Keratinocyte (primary cell): ENCODE data around the gene RSPRY1. TPM values are rescaled to one million over a fixed set of nuclear protein-coding genes. Genes with fewer than 3 reads are reported as not detected.
A peak's percentile ranks its signal among the peaks of the same experiment; 100 is the strongest.

Experiments used
- DNase-seq: peaks from one replicate; pipeline ENCODE4 v3.0.0-alpha.2; 2011; ENCODE audit warnings: low read depth, missing footprints, low spot score
- FAIRE-seq: peaks from 2 replicates; lab custom pipeline; 2011; peaks lifted over from hg19 to GRCh38; lab: Jason Lieb, UNC
- H2AFZ ChIP-seq: 2 replicates; pipeline ENCODE4 v1.6.0; 2012; ENCODE audit warnings: low read length, control low read depth, inconsistent platforms; ENCODE audit not compliant: control insufficient read depth
- H3K27ac ChIP-seq: 2 replicates; pipeline ENCODE4 v1.5.1; 2011; ENCODE audit warnings: low read length; ENCODE audit not compliant: control insufficient read depth, insufficient read depth
- H3K27me3 ChIP-seq: 3 replicates; pipeline ENCODE4 v1.6.0; 2011; ENCODE audit warnings: low read length; ENCODE audit not compliant: control insufficient read depth, insufficient read depth; ENCODE audit errors: extremely low read depth
- H3K36me3 ChIP-seq, 2 experiments: 2 replicates in 1 of 2; 3 replicates in 1 of 2; pipeline ENCODE4 v1.5.1; 2011; ENCODE audit warnings: low read length in 2 of 2, mild to moderate bottlenecking in 1 of 2; ENCODE audit not compliant: control insufficient read depth in 2 of 2, insufficient read depth in 2 of 2; ENCODE audit errors: extremely low read depth in 1 of 2
- H3K4me1 ChIP-seq: 3 replicates; pipeline ENCODE4 v1.5.1; 2011; ENCODE audit warnings: low read length; ENCODE audit not compliant: control insufficient read depth, insufficient read depth; ENCODE audit errors: extremely low read depth
- H3K4me2 ChIP-seq: 3 replicates; pipeline ENCODE4 v1.6.0; 2011; ENCODE audit warnings: low read depth, low read length; ENCODE audit not compliant: control insufficient read depth, insufficient read depth; ENCODE audit errors: extremely low read depth
- H3K4me3 ChIP-seq, 3 experiments: fragments of 200-600 bp in 1 of 3; sonication (generic) in 1 of 3; 2 replicates in 2 of 3; 3 replicates in 1 of 3; pipeline ENCODE4 v1.5.1; 2011 to 2016; ENCODE audit warnings: low read length in 3 of 3, mild to moderate bottlenecking in 3 of 3, control low read depth in 2 of 3, inconsistent platforms in 1 of 3, low read depth in 1 of 3, mixed read lengths in 1 of 3, mixed run types in 1 of 3, moderate library complexity in 1 of 3; ENCODE audit not compliant: control insufficient read depth in 2 of 3, insufficient read depth in 2 of 3; ENCODE audit errors: extremely low read depth in 1 of 3
- H3K79me2 ChIP-seq: 2 replicates; pipeline ENCODE4 v1.6.0; 2012; ENCODE audit warnings: low read length; ENCODE audit not compliant: control insufficient read depth, insufficient read depth
- H3K9ac ChIP-seq: 3 replicates; pipeline ENCODE4 v1.6.0; 2011; ENCODE audit warnings: low read length; ENCODE audit not compliant: control insufficient read depth, insufficient read depth; ENCODE audit errors: extremely low read depth
- H3K9me1 ChIP-seq: 3 replicates; pipeline ENCODE4 v1.6.0; 2011; ENCODE audit warnings: low read length; ENCODE audit not compliant: control insufficient read depth, insufficient read depth; ENCODE audit errors: extremely low read depth
- H3K9me3 ChIP-seq: 2 replicates; pipeline ENCODE4 v1.5.1; 2012; ENCODE audit warnings: low read depth, low read length; ENCODE audit not compliant: control insufficient read depth
- H4K20me1 ChIP-seq: 3 replicates; pipeline ENCODE4 v1.6.0; 2011; ENCODE audit warnings: low read length; ENCODE audit not compliant: control insufficient read depth, insufficient read depth; ENCODE audit errors: extremely low read depth
- EZH2 ChIP-seq: IDR thresholded peaks from one replicate; pipeline ENCODE4 v1.6.1; 2012; ENCODE audit warnings: inconsistent platforms, mild to moderate bottlenecking, low read length, moderate library complexity
- dilution Hi-C: fragments of 300-500 bp; cut with MboI; formaldehyde crosslinking; loops from one replicate; pipeline ENCODE4 v1.7.0; 2020; ENCODE audit warnings: low sequenced_read_pairs; ENCODE audit not compliant: extremely low pct_ligation_motif_present
- polyA plus RNA-seq, 5 experiments: library from polyadenylated mRNA; depleted of rRNA in 3 of 5; stranded (reverse) in 3 of 5; stranded (forward) in 1 of 5; unstranded in 1 of 5; fragments of >200 nt; gene quantifications; 1 replicate in 1 of 5; 2 replicates in 3 of 5; 3 replicates in 1 of 5; pipeline versions ENCODE4 v1.2.1 to v1.2.3, GENCODE V29; 2011 to 2012; ENCODE audit warnings: missing spikeins in 2 of 5, low read depth in 1 of 5, low replicate concordance in 1 of 5
- TF ChIP-seq, protein P1 (sequence below), 3 experiments: IDR thresholded peaks in 1 of 3; conservative IDR thresholded peaks in 1 of 3; optimal IDR thresholded peaks in 1 of 3; 2 replicates in 2 of 3; 3 replicates in 1 of 3; pipeline versions ENCODE3 to v1.5.1; 2011; ENCODE audit warnings: low read length in 3 of 3, mild to moderate bottlenecking in 3 of 3, moderate library complexity in 2 of 3, control low read depth in 1 of 3, inconsistent platforms in 1 of 3; ENCODE audit not compliant: insufficient read depth in 2 of 3; ENCODE audit errors: extremely low read depth in 1 of 3

The RSPRY1 gene
- polyA plus RNA-seq, 1 donor (not counting 4 experiments of a cell fraction or from before 2014, with no cell fraction given): 42.2 TPM

DNA sequence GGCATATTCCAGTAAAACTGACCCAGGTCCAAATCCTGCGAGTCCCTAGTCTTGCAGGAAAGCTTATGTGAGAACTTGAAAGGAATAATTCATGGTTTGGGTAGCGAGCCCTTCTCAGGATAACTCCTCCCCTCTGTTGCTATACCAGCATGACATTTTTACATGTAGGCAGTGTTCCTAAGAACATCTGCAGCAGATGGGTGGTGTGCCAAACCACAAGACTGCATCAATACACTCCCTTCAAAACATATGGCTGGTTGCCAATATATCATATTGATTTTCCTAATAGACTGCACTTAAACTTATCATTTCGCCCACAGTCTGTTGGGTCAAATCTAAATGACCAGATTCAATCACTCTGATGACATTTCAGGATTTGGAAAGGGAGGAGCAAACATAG is 20.2 kb upstream of the RSPRY1 start:
- no peak overlapping the region for H3K4me3 ChIP-seq
- peaks cover 4% of the 10 kb centered on the region for H3K9me1 ChIP-seq
- no peak overlapping the region for H3K27ac ChIP-seq
- TF ChIP-seq, protein P1, sequence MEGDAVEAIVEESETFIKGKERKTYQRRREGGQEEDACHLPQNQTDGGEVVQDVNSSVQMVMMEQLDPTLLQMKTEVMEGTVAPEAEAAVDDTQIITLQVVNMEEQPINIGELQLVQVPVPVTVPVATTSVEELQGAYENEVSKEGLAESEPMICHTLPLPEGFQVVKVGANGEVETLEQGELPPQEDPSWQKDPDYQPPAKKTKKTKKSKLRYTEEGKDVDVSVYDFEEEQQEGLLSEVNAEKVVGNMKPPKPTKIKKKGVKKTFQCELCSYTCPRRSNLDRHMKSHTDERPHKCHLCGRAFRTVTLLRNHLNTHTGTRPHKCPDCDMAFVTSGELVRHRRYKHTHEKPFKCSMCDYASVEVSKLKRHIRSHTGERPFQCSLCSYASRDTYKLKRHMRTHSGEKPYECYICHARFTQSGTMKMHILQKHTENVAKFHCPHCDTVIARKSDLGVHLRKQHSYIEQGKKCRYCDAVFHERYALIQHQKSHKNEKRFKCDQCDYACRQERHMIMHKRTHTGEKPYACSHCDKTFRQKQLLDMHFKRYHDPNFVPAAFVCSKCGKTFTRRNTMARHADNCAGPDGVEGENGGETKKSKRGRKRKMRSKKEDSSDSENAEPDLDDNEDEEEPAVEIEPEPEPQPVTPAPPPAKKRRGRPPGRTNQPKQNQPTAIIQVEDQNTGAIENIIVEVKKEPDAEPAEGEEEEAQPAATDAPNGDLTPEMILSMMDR (optimal IDR thresholded peaks at IDR 0.05 in 1 of 3, IDR thresholded peaks at IDR 0.05 in 1 of 3, conservative IDR thresholded peaks at IDR 0.05 in 1 of 3; ENCODE audit: extremely low read depth in 1 of 3, insufficient read depth in 2 of 3, low read length in 3 of 3): no peak
- no peak for TF ChIP-seq EZH2
- H3K27me3 ChIP-seq: no peaks in the 10 kb centered on the region
- no peak overlapping the region for H3K9ac ChIP-seq
- no peak for DNase-seq
- H4K20me1 ChIP-seq: no peaks in the 10 kb centered on the region
- peaks cover 8 to 32% of the 10 kb centered on the region in 2 experiments for H3K36me3 ChIP-seq
- H2AFZ ChIP-seq: no peak overlapping the region
- H3K4me2 ChIP-seq: peak overlapping the region; percentile 10
- FAIRE-seq: peak; percentile 36
- H3K9me3 ChIP-seq: no peaks in the 10 kb centered on the region
- H3K79me2 ChIP-seq: no peaks in the 10 kb centered on the region
- peaks cover 25% of the 10 kb centered on the region for H3K4me1 ChIP-seq
- dilution Hi-C loops: no loop called here

DNA sequence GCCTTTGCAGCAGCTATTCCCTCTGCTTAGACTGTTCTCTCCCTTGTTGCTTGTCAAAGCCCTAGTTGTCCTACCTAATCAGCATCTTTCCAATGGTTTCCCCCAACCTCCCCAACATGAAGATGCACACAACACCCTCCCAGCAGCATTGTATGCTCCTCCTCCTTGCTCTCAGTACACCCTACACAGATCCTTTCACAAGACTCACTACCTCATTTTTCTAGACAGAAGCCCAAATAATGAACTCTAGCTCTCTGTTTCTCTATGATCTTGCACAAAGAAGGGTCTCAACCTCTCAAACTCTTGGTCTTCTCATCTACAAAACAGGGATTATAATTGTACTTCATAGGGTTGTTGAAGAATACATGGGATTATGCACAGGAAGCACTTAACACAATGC is 19.7 kb upstream of the RSPRY1 start:
- peaks cover 8 to 32% of the 10 kb centered on the region in 2 experiments for H3K36me3 ChIP-seq
- DNase-seq (no peak), FAIRE-seq (no peak)
- H3K9me1 ChIP-seq: peaks cover 4% of the 10 kb centered on the region
- H3K4me2 ChIP-seq: peak overlapping the region; percentile 58
- no peak overlapping the region for H3K9ac ChIP-seq
- no peak overlapping the region for H2AFZ ChIP-seq
- H3K27me3 ChIP-seq: no peaks in the 10 kb centered on the region
- no peaks in the 10 kb centered on the region for H3K9me3 ChIP-seq
- no peaks in the 10 kb centered on the region for H3K79me2 ChIP-seq
- peak overlapping the region; percentile 32 for H3K27ac ChIP-seq
- H4K20me1 ChIP-seq: no peaks in the 10 kb centered on the region
- no peak for TF ChIP-seq EZH2
- TF ChIP-seq, protein P1 (optimal IDR thresholded peaks at IDR 0.05 in 1 of 3, IDR thresholded peaks at IDR 0.05 in 1 of 3, conservative IDR thresholded peaks at IDR 0.05 in 1 of 3; ENCODE audit: extremely low read depth in 1 of 3, insufficient read depth in 2 of 3, low read length in 3 of 3): no peak
- dilution Hi-C loops: no loop called here
- no peak overlapping the region for H3K4me3 ChIP-seq
- H3K4me1 ChIP-seq: peaks cover 25% of the 10 kb centered on the region
